GM12864 (cell line): ENCODE results near the gene STX2.

ENCODE experiments used
- DNase-seq: peaks from one replicate; pipeline ENCODE4 v3.0.0-alpha.2; 2011; ENCODE audit warnings: low read depth
- H3K4me3 ChIP-seq: 2 replicates; pipeline ENCODE4 v1.5.1; 2011; ENCODE audit warnings: mild to moderate bottlenecking, low read depth, low read length, control low read depth
- CTCF ChIP-seq: IDR thresholded peaks from 2 replicates; pipeline ENCODE4 v1.5.1; 2011; ENCODE audit warnings: low read depth, mild to moderate bottlenecking, moderate library complexity, low read length, control low read depth, inconsistent platforms; ENCODE audit errors: missing control alignments

STX2 gene

DNA sequence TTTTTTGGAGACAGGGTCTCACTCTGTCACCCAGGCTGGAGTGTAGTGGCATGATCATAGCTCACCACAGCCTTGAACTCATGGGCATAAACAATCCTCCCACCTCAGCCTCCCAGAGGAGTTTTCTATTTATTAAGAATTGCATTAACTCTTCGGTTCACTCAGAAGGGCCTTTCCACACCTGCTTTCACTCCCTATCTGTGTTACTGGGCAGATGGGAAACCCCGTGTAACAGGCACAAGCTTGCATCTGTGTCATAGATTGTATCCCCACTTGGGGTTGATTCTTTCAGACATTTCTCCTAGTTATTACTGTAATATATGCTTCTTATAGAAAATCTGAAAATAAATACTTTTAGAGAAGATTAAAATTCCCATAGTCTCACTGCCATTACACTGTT lies 38.7 kb downstream of the STX2 start:
- no peak for TF ChIP-seq CTCF
- DNase-seq: no peak

GRCh38 chr12:130799051-130799450 lies 40.0 kb downstream of the STX2 start:
- TF ChIP-seq CTCF: no peak
- no peak for DNase-seq
- H3K4me3 ChIP-seq: no peak overlapping the region

More for the DNA sequence above, 38.7 kb downstream of the STX2 start:
- H3K4me3 ChIP-seq: no peak overlapping the region

DNA sequence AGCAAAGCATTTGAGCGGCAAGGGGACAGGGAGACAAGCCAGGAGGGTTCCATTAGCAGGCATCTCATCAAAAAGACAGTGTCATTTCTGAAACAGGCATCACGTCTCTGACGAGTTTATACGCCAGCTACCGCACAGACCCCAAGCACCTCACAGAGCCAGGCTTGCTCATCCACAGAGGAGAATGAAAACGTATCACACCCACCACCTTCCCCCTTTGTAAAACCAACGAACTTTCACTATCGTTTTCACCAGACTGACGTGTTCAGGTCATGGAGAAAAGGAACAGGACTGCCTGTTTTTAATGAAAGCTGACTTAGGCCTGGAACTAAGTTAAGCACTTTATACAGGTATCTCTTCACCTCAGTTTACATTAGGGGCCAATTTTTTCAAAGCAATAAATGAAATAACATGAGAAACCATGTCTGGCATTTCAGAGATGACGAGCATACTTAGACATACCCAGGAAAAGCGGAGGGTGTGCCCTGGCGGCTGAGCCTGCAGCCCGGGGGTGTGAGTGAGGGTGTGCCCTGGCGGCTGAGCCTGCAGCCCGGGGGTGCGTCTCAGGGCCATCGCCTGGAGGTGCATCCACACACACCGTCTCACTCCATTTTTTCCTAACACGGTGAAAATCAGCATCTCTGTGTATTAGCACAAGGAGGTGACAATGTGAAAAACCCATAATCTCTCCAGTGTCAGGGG lies 41.9 kb downstream of the STX2 start:
- H3K4me3 ChIP-seq: no peak overlapping the region
- TF ChIP-seq CTCF: no peak
- DNase-seq: no peak

DNA sequence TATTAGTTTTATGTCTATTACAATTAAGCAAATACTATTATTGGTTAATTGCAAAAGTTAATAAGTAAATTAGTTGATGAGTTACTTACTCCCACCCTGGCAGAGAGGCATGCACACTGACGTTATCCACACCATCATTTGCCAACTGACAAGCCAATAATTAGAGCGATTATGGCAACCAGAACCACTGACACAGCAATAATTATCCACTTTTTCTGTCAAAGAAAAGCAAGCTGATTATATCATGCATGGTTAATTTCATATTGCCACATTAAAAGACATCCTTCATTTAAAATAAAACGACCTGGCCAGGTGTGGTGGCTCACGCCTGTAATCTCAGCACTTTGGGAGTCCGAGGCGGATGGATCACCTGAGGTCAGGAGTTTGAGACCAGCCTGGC lies 43.1 kb downstream of the STX2 start:
- H3K4me3 ChIP-seq: no peak overlapping the region
- no peak for DNase-seq
- TF ChIP-seq CTCF: no peak

- no peak overlapping the region for H3K4me3 ChIP-seq
- TF ChIP-seq CTCF: no peak
- DNase-seq: no peak
These were observed 45.5 kb downstream of the STX2 start for GRCh38 chr12:130793554-130793849.

DNA sequence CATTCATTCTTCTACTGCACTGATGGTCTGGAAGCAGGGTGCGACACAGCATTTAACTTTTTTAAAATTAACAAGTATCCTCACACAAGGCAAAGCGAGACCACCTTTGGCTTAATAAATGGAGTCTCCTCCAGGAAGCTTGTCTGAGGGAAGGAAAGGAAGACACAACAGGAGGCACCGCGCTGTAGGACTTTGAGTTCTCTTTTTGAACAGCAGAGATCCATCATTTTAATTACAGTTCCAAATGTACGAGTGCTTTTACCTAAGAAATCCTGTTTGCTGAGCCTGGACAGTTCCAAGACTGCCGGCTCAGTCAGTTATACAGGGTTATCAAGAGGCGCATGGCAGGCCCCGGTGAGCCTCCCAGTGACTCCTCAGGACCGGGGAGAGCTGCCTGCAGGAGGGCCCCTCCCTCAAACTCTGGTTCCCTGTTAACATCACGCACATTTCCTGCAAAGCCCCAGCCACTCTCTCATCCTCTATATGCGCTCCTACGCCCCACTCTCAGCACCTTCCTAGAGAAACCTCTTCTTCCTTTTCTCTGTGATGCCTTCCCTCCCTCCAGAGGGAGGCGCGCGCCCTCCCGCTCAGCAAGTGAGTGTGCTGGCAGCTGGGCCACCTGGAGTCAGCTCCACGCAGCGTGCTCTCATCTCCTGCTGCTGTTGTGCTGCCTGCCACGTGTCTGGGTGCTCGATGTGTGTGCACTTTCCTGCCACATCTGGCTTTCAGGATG lies 46.1 kb downstream of the STX2 start:
- no peak overlapping the region for H3K4me3 ChIP-seq
- DNase-seq: no peak
- TF ChIP-seq CTCF: no peak

- DNase-seq: no peak
- no peak overlapping the region for H3K4me3 ChIP-seq
- TF ChIP-seq CTCF: no peak
These were observed 47.4 kb downstream of the STX2 start for GRCh38 chr12:130791629-130792028.
